ENCODE results near the gene FADS3. TPM values are rescaled to one million over a fixed set of nuclear protein-coding genes. Genes with fewer than 3 reads are reported as not detected.

Gene FADS3
- polyA plus RNA-seq, 1 experiment = 271 TPM

DNA sequence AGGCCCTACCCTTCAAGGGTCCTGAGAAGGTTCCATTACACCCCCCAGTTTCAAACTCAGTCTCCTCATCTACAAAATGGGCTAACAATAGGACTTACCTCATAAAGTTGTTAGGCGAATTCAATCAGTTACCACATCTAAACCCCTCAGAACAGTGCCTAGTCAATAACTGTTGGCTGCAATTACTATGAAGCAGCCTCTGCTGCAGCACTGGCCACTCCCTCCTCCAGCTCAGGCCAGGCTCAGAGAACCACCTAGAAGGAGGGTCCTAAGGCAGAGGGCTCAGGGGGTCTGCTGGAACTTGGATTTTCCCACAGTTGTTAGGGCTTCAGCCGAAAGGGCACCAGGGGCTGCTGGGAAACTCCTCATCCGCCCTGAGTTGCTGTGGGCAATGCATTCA lies 4.7 kb downstream of the FADS3 start:
- no peak overlapping the region for H3K4me3 ChIP-seq (ENCODE audit: low read depth, low read length)
- H3K36me3 ChIP-seq (ENCODE audit: control insufficient read depth, insufficient read depth, low read length) = peaks cover 6% of the 10 kb centered on the region; the same call in 1 of the 2 replicates
- TF ChIP-seq, protein P1, sequence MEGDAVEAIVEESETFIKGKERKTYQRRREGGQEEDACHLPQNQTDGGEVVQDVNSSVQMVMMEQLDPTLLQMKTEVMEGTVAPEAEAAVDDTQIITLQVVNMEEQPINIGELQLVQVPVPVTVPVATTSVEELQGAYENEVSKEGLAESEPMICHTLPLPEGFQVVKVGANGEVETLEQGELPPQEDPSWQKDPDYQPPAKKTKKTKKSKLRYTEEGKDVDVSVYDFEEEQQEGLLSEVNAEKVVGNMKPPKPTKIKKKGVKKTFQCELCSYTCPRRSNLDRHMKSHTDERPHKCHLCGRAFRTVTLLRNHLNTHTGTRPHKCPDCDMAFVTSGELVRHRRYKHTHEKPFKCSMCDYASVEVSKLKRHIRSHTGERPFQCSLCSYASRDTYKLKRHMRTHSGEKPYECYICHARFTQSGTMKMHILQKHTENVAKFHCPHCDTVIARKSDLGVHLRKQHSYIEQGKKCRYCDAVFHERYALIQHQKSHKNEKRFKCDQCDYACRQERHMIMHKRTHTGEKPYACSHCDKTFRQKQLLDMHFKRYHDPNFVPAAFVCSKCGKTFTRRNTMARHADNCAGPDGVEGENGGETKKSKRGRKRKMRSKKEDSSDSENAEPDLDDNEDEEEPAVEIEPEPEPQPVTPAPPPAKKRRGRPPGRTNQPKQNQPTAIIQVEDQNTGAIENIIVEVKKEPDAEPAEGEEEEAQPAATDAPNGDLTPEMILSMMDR (IDR thresholded peaks at IDR 0.05; ENCODE audit: insufficient read depth, low read depth, low read length) = no peak
- CTCF ChIA-PET = interaction anchor here (0.5 to 3.1 kb wide), 6 partner anchors 11 to 220 kb away, joined by 3 to 16 read pairs (median 5); no protein-coding TSS in a partner anchor
- POLR2A ChIA-PET = no interaction called here
- H3K27me3 ChIP-seq (ENCODE audit: control insufficient read depth, insufficient read depth, low read length) = no peaks in the 10 kb centered on the region
- DNase-seq (ENCODE audit: low read depth) = no peak

DNA sequence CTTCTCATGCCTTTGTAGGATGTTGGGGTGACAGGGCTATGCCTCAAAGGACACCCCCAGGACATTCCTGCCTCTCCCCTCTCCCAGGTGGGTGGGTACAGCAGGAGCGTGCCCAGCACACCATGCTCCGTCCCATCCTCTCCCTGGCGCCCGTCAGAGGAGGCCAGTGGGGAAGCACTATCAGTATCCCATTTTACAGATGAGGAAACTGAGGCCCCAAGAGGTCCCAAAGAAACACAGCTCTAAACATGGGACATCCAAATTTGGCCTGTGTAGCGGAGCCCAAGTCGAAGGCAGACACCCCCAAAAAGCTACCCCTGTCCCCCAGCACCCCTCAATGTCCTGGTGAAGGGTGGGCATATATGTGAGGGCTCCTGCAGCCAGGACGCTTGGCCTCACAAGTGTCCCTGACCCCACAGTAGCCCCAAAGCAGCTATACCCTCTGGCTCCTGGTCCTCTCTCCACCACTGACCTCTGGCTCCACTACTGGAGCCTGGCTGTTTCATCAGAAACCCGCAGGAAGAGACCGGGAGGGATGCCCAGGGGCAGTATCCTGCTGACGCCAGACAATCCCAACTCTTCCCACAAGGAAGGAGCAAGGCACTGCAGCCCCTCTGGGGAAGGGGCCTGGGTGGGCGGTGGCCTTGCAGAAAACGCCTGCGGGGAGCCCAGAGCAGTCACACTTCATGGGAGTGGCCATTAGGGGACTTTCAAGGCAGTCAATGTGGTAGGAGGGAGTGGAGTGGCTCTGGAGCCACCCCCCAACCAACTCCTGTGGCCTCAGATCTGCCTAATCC lies 5.4 kb downstream of the FADS3 start:
- TF ChIP-seq, protein P1 (IDR thresholded peaks at IDR 0.05; ENCODE audit: insufficient read depth, low read depth, low read length) = no peak
- CTCF ChIA-PET = interaction anchor here (1.7 to 7.1 kb wide), 6 partner anchors 13 to 196 kb away, joined by 4 to 49 read pairs (median 6); no protein-coding TSS in a partner anchor
- Histone ChIP-seq H3K4me3 (ENCODE audit: low read depth, low read length) (no peak overlapping the region), H3K36me3 (ENCODE audit: control insufficient read depth, insufficient read depth, low read length) (peaks cover 6% of the 10 kb centered on the region; the same call in 1 of the 2 replicates), H3K27me3 (ENCODE audit: control insufficient read depth, insufficient read depth, low read length) (no peaks in the 10 kb centered on the region)
- POLR2A ChIA-PET = no interaction called here
- no peak for DNase-seq (ENCODE audit: low read depth)

DNA sequence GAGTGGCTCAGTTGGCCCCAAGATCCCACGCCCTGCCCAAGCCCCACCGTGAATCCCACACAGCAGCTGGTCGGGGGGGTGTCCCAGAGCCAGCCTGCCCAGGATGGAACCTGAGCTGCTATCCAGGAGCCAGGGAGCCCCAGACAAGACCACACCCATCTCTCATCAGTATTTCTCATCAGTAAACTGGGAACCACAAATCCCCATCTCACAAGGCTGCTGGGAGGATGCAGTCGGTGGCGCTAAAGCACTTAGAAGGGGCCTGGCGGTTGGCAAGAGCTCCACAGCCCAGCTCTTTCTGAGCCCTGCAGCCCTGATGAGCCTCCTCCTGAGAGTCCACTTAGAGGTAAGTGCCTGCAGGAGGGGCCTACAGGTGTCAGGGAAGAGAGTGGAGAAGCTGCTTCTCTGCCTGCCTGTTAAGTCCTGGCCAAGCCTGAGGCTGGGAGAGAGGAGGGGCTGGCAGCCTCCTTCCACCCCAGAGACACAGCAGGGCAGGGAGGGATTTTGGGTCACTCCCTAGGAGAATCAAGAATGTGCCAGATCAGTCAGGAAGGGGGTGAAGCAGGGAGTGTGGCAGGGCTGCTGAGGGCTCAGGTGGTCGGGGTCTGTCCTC lies 6.1 kb downstream of the FADS3 start:
- TF ChIP-seq, protein P1 (IDR thresholded peaks at IDR 0.05; ENCODE audit: insufficient read depth, low read depth, low read length) = no peak
- POLR2A ChIA-PET = no interaction called here
- peaks cover 6% of the 10 kb centered on the region; the same call in 1 of the 2 replicates for H3K36me3 ChIP-seq (ENCODE audit: control insufficient read depth, insufficient read depth, low read length)
- CTCF ChIA-PET = interaction anchor here (1.7 to 7.1 kb wide), 6 partner anchors 13 to 197 kb away, joined by 4 to 49 read pairs (median 6); no protein-coding TSS in a partner anchor
- H3K27me3 ChIP-seq (ENCODE audit: control insufficient read depth, insufficient read depth, low read length) = no peaks in the 10 kb centered on the region
- DNase-seq (ENCODE audit: low read depth) = no peak
- no peak overlapping the region for H3K4me3 ChIP-seq (ENCODE audit: low read depth, low read length)

DNA sequence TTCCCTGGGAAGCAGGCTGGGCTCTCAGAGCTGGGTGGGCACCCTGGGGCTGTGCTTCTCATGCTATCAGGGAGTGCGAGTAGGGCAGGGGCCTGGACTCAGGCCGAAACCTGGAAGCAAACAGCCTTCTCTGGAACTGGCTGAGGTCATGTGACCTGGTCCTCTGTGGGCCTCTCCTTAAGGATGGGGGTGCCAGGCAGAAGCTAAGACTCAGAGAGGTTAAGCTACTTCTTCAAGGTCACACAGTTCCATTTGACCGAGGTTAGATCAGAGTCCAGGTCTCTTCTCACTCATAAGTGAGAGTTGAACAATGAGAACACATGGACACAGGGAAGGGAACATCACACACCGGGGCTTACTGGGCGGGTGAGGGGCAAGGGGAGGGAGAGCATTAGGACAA lies 7.4 kb downstream of the FADS3 start:
- ChIA-PET POLR2A (no interaction called here), CTCF (interaction anchor here (1.0 to 7.1 kb wide), 7 partner anchors 12 to 198 kb away, joined by 3 to 49 read pairs (median 6); no protein-coding TSS in a partner anchor)
- TF ChIP-seq, protein P1 (IDR thresholded peaks at IDR 0.05; ENCODE audit: insufficient read depth, low read depth, low read length) = no peak
- H3K4me3 ChIP-seq (ENCODE audit: low read depth, low read length) = no peak overlapping the region
- no peak for DNase-seq (ENCODE audit: low read depth)
- H3K27me3 ChIP-seq (ENCODE audit: control insufficient read depth, insufficient read depth, low read length) = no peaks in the 10 kb centered on the region
- peaks cover 8% of the 10 kb centered on the region; the same call in 1 of the 2 replicates for H3K36me3 ChIP-seq (ENCODE audit: control insufficient read depth, insufficient read depth, low read length)

DNA sequence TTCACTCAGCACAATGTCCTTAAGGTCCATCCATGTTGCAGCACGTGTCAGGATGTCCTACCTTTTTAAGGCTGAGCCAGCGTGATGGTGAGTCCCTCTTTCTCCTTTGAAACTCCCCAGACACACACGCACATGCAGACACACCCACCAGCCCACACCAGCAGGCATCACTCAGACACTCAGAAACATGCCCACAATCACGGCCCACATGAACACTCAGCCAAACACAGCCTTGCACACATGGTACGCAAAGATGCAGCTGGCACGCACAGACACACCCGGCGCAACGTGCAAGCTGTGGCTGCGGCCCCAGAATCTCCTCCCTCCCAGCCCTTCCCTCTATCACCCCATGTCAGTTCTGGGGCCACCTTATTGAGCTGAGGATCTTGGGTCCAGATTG lies 8.0 kb downstream of the FADS3 start:
- ChIA-PET POLR2A (no interaction called here), CTCF (interaction anchor here (1.7 to 7.1 kb wide), 5 partner anchors 13 to 86 kb away, joined by 4 to 49 read pairs (median 16); no protein-coding TSS in a partner anchor)
- peaks cover 11% of the 10 kb centered on the region for H3K36me3 ChIP-seq (ENCODE audit: control insufficient read depth, insufficient read depth, low read length)

More for the DNA sequence above, 8.0 kb downstream of the FADS3 start:
- TF ChIP-seq, protein P1 (IDR thresholded peaks at IDR 0.05; ENCODE audit: insufficient read depth, low read depth, low read length) = no peak
- no peaks in the 10 kb centered on the region for H3K27me3 ChIP-seq (ENCODE audit: control insufficient read depth, insufficient read depth, low read length)
- no peak for DNase-seq (ENCODE audit: low read depth)
- no peak overlapping the region for H3K4me3 ChIP-seq (ENCODE audit: low read depth, low read length)
